Measurements from ENCODE around the gene WDR82.

The WDR82 gene

DNA sequence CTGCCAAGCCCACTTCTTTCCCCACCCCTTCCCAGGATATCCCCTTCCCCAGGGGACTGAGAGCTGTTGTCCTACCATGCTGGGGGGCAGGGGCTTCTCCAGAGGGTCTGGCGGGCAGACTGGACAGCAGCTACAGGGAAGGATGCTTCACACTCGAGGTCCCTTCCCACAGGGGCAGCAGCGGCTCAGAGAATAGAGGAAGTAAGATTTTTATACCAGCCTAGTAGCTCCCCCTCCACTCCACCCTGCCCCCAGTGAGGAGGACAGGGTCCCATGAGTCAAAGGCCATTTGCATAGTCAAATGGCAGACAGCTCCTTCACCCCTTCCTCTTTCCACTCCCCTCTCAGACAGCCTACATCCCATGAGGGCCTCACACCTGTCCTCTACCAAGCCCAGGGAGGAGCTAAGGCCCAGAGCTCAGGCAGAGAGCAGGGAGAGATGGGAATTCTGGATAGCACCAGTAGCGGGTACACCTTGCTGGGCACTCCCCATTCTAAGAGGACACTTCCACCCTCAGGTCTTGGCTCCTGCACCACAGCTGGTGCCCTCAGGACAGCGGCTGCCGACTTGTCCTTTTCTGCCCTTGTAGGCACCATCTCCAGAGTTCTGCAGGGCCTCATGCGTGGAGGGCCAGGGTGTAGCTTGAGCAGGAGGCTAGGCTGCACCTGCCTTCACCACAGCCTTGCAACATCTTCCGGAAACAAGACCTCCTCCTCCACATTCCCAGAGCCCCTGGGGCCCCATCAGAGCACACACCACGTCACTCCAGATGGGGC, 52.8 kb downstream of the WDR82 start, which contains the start of gene TLR9:
TSS of gene TLR9 (minus strand) at position 194 of the 777 bp plus-strand sequence. CDS start at position 78, 116 bp downstream.
- TF ChIP-seq, protein P1, sequence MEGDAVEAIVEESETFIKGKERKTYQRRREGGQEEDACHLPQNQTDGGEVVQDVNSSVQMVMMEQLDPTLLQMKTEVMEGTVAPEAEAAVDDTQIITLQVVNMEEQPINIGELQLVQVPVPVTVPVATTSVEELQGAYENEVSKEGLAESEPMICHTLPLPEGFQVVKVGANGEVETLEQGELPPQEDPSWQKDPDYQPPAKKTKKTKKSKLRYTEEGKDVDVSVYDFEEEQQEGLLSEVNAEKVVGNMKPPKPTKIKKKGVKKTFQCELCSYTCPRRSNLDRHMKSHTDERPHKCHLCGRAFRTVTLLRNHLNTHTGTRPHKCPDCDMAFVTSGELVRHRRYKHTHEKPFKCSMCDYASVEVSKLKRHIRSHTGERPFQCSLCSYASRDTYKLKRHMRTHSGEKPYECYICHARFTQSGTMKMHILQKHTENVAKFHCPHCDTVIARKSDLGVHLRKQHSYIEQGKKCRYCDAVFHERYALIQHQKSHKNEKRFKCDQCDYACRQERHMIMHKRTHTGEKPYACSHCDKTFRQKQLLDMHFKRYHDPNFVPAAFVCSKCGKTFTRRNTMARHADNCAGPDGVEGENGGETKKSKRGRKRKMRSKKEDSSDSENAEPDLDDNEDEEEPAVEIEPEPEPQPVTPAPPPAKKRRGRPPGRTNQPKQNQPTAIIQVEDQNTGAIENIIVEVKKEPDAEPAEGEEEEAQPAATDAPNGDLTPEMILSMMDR (IDR thresholded peaks at IDR 0.05; ENCODE audit: low read depth, low read length) = no peak
- no peak within 1 kb of the TSS for H3K4me3 ChIP-seq (ENCODE audit: low read depth, low read length)

GRCh38 chr3:52223449-52224408, 54.7 kb downstream of the WDR82 start:
- TF ChIP-seq, protein P1 (IDR thresholded peaks at IDR 0.05; ENCODE audit: low read depth, low read length) = no peak
- H3K4me3 ChIP-seq (ENCODE audit: low read depth, low read length) = no peak overlapping the region

GRCh38 chr3:52222319-52223221, 55.9 kb downstream of the WDR82 start:
- no peak overlapping the region for H3K4me3 ChIP-seq (ENCODE audit: low read depth, low read length)
- TF ChIP-seq, protein P1 (IDR thresholded peaks at IDR 0.05; ENCODE audit: low read depth, low read length) = no peak

- TF ChIP-seq, protein P1 (IDR thresholded peaks at IDR 0.05; ENCODE audit: low read depth, low read length) = no peak
- no peak overlapping the region for H3K4me3 ChIP-seq (ENCODE audit: low read depth, low read length)
Measured at GRCh38 chr3:52221563-52222318, 56.7 kb downstream of the WDR82 start.

GRCh38 chr3:52221141-52221562, 57.3 kb downstream of the WDR82 start:
- no peak overlapping the region for H3K4me3 ChIP-seq (ENCODE audit: low read depth, low read length)
- TF ChIP-seq, protein P1 (IDR thresholded peaks at IDR 0.05; ENCODE audit: low read depth, low read length) = no peak

- TF ChIP-seq, protein P1 (IDR thresholded peaks at IDR 0.05; ENCODE audit: low read depth, low read length) = peak; percentile 89
- no peak overlapping the region for H3K4me3 ChIP-seq (ENCODE audit: low read depth, low read length)
Measured at GRCh38 chr3:52220380-52221026, 57.9 kb downstream of the WDR82 start.

Measured in WI38 (cell line).